Lower leg skin (tissue), 3 donors: ENCODE measurements around the gene MAN1C1.

Source experiments
- POLR2A ChIP-seq, 2 donors: fragments of 450-650 bp; IDR thresholded peaks; one replicate each; pipeline ENCODE4 v1.6.1; 2016 to 2017; ENCODE audit warnings: antibody characterized with exemption in 2 of 2, mild to moderate bottlenecking in 1 of 2, moderate library complexity in 1 of 2
- TF ChIP-seq, protein P1 (sequence below), 3 donors: fragments of 450-650 bp; IDR thresholded peaks; one replicate each; pipeline ENCODE4 v1.5.1; 2016; ENCODE audit warnings: antibody characterized with exemption in 3 of 3, mild to moderate bottlenecking in 3 of 3, moderate library complexity in 2 of 3

DNA sequence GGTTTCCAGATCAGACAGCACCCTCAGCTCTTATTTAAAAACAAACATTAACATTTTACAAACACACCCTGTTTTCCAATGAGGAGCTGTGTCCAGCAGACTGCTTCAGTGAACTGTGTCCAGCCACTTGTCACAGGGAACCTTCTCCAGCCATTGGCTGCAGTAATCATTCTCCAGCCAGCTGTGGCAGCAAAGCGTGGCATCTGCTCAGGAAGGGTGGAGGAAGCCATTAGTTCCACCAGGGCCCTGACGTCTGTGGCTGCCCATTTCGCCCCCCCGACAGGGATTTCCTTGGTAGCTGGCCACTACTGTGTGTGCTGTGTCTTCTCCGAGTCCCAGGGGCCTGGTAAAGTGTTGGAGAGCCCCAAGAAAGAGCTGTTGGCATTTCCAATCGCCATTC is 120.5 kb downstream of the MAN1C1 start:
- no peak for TF ChIP-seq POLR2A (IDR thresholded peaks at IDR 0.05)
- TF ChIP-seq, protein P1, sequence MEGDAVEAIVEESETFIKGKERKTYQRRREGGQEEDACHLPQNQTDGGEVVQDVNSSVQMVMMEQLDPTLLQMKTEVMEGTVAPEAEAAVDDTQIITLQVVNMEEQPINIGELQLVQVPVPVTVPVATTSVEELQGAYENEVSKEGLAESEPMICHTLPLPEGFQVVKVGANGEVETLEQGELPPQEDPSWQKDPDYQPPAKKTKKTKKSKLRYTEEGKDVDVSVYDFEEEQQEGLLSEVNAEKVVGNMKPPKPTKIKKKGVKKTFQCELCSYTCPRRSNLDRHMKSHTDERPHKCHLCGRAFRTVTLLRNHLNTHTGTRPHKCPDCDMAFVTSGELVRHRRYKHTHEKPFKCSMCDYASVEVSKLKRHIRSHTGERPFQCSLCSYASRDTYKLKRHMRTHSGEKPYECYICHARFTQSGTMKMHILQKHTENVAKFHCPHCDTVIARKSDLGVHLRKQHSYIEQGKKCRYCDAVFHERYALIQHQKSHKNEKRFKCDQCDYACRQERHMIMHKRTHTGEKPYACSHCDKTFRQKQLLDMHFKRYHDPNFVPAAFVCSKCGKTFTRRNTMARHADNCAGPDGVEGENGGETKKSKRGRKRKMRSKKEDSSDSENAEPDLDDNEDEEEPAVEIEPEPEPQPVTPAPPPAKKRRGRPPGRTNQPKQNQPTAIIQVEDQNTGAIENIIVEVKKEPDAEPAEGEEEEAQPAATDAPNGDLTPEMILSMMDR (IDR thresholded peaks at IDR 0.05), result no peak
